SK-N-MC (cell line): ENCODE measurements around the gene AP3D1.

Experiments
- EZH2 ChIP-seq: fragments of 200-600 bp; sonication (generic); IDR thresholded peaks from one replicate; pipeline ENCODE4 v1.6.1; 2017; ENCODE audit warnings: antibody characterized with exemption
- FOXP2 ChIP-seq: optimal IDR thresholded peaks from 2 replicates; pipeline ENCODE3; 2011; ENCODE audit warnings: mild to moderate bottlenecking, moderate library complexity; ENCODE audit not compliant: insufficient read depth; ENCODE audit errors: extremely low read length, control extremely low read depth
- POLR2AphosphoS5 ChIP-seq: IDR thresholded peaks from 2 replicates; pipeline ENCODE4 v1.6.1; 2012; ENCODE audit warnings: mild to moderate bottlenecking, low read depth, low read length, borderline replicate concordance

- TF ChIP-seq EZH2: no peak
- TF ChIP-seq POLR2AphosphoS5: no peak
- no peak for TF ChIP-seq FOXP2
These were observed 17.5 kb upstream of the AP3D1 start for GRCh38 chr19:2168619-2169424.
